ENCODE results near the gene SMO.
"Not testable (repeated sequence)": the region's sequence is repeated elsewhere in the genome, so short reads cannot be mapped to it uniquely, and the experiment has no call there.

The SMO gene

GRCh38 chr7:129209067-129209926, 20.9 kb downstream of the SMO start:
- no peak for DNase-seq (ENCODE audit: low read depth)
- no peak for TF ChIP-seq CTCF (conservative IDR thresholded peaks at IDR 0.05; ENCODE audit: low read depth, low read length)
- no peak overlapping the region for H3K4me3 ChIP-seq (ENCODE audit: low read length)

GRCh38 chr7:129210256-129210988, 22.0 kb downstream of the SMO start:
- DNase-seq (ENCODE audit: low read depth): no peak
- H3K4me3 ChIP-seq (ENCODE audit: low read length): no peak overlapping the region
- TF ChIP-seq CTCF (conservative IDR thresholded peaks at IDR 0.05; ENCODE audit: low read depth, low read length): peak; percentile 87

- TF ChIP-seq CTCF (conservative IDR thresholded peaks at IDR 0.05; ENCODE audit: low read depth, low read length): no peak
- DNase-seq (ENCODE audit: low read depth): no peak
- H3K4me3 ChIP-seq (ENCODE audit: low read length): no peak overlapping the region
These were observed 22.5 kb downstream of the SMO start for GRCh38 chr7:129210989-129211312.

GRCh38 chr7:129212126-129212525, 23.7 kb downstream of the SMO start:
- DNase-seq (ENCODE audit: low read depth): no peak
- TF ChIP-seq CTCF (conservative IDR thresholded peaks at IDR 0.05; ENCODE audit: low read depth, low read length): no peak
- H3K4me3 ChIP-seq (ENCODE audit: low read length): no peak overlapping the region

GRCh38 chr7:129212596-129212995, 24.2 kb downstream of the SMO start:
- no peak overlapping the region for H3K4me3 ChIP-seq (ENCODE audit: low read length)
- no peak for TF ChIP-seq CTCF (conservative IDR thresholded peaks at IDR 0.05; ENCODE audit: low read depth, low read length)
- no peak for DNase-seq (ENCODE audit: low read depth)

- no peak overlapping the region for H3K4me3 ChIP-seq (ENCODE audit: low read length)
- TF ChIP-seq CTCF (conservative IDR thresholded peaks at IDR 0.05; ENCODE audit: low read depth, low read length): no peak
- no peak for DNase-seq (ENCODE audit: low read depth)
These were observed 25.4 kb downstream of the SMO start for GRCh38 chr7:129213828-129214227.

GRCh38 chr7:129215691-129216090, 27.3 kb downstream of the SMO start:
- not testable (repeated sequence) for H3K4me3 ChIP-seq (ENCODE audit: low read length)

GRCh38 chr7:129216101-129216715, 27.8 kb downstream of the SMO start:
- not testable (repeated sequence) for DNase-seq (ENCODE audit: low read depth); H3K4me3 ChIP-seq (ENCODE audit: low read length)

More at GRCh38 chr7:129215691-129216090, 27.3 kb downstream of the SMO start:
- not testable (repeated sequence) for DNase-seq (ENCODE audit: low read depth)

GRCh38 chr7:129216821-129217416, 28.5 kb downstream of the SMO start:
- not testable (repeated sequence) for H3K4me3 ChIP-seq (ENCODE audit: low read length); DNase-seq (ENCODE audit: low read depth)
